Stimulated activated naive CD8-positive, alpha-beta T cell treated with anti-CD3 and anti-CD28 coated beads, Interleukin-15, Interleukin-2, amounts not matched to agents 100 U/mL and 50 U/mL, for 24 hours (primary cell): ENCODE measurements around the gene GRID1.
"Not testable (repeated sequence)": the region's sequence is repeated elsewhere in the genome, so short reads cannot be mapped to it uniquely, and the experiment has no call there.

Experiments
- ATAC-seq: fragments of 150-1000 bp; cut with Tn5 transposase; one replicate; pipeline ENCODE4 v1.10.0; 2021
- DNase-seq: peaks from one replicate; pipeline ENCODE4 v3.0.0; 2021

GRID1 gene

DNA sequence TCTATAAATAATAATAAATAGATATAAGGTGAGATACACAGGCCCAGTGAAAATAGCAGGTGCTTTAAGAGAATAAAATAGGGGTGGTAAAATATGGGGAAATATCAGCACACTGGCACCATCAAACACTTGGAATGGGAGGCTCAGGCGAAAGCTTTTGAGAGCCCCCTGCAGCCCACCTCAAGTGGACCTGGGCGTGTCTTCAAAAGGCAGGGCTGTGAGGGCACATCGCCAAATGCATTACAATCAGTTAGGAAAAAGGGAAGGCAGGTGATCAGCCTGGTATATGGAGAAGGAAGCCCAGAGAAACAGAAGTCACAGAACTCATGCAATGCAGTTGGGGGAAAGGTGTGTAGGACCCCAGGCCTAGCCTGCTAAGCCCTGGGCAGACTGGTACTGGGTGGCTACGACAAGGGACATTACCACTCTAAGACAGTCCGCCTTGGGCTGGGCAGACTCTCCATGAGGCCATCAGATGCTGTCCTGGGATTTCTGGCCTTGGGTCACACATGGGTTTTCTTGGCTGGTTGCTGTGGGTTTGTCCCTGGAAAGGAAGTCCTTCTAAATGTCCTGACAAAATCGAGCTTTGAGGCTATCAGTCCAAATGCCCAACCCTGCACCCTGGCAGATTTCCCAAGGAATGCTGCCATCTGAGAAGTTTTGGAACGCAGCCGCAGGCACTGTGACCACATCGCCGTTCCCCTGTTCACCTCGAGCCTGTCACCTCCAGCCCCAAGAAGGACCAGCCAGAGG lies 330.6 kb downstream of the GRID1 start:
- DNase-seq (no peak), ATAC-seq (no peak)

DNA sequence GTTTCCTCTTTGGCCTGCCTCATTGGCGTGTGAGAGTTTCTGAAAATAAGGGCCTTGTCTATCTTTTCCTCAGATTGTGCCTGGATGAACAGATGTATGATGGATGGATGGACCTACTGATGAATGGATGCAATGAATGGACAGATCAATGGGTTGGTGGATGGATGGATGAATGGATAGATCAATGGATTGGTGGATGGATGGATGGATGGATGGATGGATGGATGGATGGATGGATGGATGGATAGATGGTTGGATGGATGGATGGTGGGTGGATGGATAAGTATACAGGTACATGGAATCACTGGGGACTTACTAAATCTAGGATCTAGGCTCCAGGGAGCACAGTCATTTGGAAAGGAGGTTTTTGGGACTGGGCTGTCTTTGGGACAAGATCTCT lies 331.9 kb downstream of the GRID1 start:
- no peak for ATAC-seq
- DNase-seq, result no peak

DNA sequence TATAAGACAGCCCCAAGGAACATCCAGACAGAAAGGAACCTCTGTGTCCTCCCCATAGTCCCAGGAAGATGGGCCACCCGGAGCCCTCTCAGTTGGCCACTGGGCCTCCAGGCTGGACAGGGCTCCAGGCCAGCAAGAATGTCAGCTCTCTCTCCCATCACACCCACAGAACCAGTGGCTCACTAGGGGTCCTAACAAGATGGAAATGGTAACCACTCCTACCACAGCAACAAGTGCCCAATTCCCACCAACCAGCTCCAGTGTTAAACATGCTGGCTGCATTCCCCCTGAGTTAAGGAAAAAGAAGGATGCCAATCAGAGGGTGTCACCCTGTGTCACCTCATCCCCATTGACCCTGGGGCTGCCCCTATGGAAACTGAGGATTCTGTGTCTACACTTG lies 333.0 kb downstream of the GRID1 start:
- ATAC-seq, result no peak
- DNase-seq, result no peak

DNA sequence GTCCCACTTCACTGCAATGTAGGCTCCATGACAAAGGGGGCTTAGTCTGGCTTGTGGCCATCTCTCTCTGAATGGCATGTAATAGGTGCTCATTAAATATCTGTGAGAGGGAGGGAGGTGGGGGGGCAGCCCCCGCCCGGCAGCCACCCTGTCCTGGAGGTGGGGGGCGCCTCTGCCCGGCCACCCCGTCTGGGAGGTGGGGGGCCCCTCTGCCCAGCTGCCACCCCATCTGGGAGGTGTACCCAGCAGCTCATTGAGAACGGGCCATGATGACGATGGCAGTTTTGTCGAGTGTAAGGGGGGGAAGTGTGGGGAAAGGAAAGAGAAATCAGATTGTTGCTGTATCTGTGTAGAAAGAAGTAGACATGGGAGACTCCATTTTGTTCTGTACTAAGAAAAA lies 334.5 kb downstream of the GRID1 start:
- not testable (repeated sequence) for ATAC-seq, DNase-seq

DNA sequence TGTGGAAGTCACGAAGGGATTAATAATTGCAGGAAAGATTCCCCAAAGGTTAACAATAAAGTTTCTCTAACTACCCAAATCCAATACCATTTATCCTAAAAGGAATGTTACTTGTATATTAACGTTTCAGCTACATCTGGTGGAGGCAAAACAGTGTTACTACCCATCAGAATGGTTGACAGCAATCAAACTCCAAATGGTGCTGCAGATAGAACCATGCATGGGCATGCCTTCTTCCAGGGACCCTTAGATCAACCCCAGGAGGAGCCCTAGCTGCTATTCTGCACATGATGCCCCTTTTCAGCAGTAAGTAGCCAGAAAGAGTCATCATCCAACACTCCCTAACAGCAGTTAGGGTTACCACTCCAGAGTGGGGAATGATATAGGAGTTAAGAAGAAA lies 336.3 kb downstream of the GRID1 start:
- no peak for ATAC-seq
- DNase-seq, result no peak

DNA sequence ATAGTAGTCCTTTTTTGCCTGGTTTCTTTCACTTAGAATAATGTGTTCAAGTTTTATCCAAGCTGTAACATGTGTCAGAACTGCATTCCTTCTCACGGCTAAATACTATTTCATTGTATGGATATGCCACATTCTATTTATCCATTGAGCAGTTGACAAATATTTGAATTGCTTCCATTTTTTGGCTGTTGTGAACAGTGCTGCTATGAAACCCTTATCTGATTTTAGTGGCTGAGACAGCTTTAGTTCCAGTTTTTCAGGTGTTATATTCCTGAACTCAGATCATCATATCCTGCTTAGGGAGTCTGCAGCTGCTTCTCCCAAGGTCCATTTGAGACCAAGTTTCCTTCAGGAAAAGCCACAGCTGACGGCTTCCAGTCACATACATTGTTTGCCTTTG lies 339.2 kb downstream of the GRID1 start:
- no peak for DNase-seq
- ATAC-seq, result no peak

DNA sequence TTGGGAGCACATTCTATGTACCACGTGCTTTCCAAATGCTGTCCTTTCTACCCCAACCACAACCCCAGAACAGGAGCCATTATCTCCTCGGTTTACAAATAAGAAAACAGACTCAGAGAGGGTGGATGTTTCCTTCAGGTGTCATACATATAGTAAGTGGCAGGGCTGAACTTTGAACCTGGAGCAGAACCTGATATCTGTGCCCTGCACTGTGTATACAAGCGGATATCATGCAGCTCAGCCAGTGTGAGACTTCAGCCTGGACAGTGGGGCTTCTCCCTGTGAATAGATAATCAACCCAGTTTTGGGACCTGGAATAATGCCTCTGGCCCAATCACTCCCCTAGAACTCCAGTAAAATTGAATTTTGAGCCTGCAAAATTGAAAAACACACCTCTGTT lies 341.1 kb downstream of the GRID1 start:
- DNase-seq, result no peak
- ATAC-seq, result no peak

DNA sequence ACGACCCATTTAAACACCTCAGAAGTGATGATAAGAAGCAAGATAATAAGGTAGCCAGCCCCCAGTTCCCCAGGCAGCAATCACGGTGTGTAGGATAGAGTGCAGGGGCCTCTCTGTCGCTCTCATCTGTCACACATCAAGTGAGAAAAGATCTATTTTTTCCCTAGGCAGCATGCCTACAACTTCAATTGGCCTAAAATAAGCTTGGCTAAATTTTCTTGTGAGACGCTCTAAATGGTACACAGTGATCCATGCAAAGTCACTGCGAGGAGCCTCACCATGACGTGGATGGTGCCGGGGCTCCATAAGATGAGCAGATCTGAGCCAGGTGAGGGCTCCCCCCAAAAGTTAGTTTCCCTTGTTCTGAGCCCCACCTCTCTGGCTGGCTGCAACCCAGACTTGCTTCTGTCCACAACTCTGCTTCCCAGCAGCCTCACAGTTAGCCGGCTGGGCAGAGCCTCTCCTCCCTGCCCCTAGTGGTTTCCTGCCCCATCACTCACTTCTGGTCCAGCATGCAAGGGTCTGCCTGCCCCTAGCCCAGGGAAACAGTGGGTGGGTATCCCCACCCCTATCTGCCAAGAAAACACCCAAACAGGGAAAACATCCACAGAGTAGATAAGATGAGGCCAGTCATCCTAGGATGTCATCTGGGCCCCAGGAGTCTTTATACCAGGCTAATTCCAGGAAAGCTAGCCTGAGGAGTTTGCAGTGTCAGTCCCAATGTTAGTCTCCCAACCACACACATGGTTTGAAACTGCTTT lies 342.1 kb downstream of the GRID1 start:
- ATAC-seq (no peak), DNase-seq (no peak)

DNA sequence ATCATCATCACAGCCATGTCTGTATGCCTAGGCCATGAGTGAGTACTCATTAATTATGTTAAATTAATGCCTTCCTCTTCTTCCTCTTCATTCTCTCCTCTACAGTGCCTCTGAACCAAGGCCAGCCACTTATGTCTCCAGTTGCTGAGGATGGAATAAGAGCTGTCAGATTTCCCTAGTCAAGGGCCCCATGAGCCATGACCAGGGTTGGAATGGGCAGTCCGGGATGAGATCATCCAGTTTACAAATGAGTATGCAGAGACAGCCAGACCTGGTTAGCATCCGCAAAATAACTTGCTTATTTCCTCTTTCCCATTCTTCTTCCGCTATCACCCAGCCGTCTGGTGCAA lies 342.7 kb downstream of the GRID1 start:
- DNase-seq (no peak), ATAC-seq (no peak)

DNA sequence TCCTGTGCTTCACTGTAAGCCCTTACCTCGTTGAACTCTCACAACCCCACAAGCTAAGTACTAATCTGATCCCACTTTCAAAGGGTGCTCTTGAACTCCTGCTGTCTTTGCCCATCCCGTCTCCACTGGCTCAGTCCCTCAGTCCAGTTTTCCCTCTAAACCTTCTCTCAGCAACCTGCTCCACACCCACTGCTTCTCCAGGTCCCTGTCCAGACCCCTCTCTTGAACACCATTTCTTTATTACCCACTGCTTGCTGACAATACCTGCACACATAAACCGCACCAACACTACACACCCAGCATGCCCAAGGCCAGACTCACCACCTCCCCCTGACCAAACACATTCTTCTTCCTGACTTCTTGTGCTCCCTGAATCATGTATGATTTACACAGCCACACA lies 343.3 kb downstream of the GRID1 start:
- no peak for ATAC-seq
- no peak for DNase-seq

DNA sequence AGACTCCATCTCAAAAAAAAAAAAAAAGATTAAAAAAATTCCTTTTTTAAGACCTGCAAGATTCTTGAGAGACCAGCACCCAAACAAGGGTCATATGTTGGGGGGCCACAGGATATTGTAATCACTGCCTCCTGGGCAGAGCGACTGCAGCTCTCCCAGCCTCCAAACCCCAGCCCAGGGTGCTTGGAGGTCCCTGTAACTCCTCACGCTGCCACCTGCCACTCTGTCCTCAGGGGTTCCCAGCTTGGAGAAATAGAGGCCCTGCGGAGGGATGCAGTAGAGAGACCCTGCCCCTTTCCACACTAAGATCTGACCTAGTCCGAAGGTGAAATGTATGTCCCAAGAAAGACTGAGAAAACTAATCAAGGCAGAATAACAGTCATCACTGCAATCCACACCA lies 343.7 kb downstream of the GRID1 start:
- no peak for ATAC-seq
- no peak for DNase-seq

DNA sequence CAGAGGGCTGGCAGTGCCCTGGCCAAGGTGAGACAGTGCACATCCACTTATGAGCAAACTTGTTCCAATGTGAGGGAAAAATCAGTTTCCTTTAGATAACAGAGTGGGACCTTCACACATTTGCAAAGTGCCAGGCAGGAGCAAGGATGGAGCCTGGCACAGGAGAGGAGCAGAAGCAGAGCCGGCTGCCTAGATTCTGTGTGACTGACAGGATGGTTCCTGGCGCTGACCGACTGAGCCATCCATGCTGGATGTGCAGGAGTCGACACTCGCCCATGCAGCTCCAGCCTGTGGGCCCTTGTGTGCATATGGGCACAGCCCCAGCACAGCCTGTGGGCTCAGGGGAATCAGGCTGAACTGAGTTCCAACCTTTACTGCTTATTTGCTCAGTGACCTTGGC lies 346.5 kb downstream of the GRID1 start:
- ATAC-seq (no peak), DNase-seq (no peak)

DNA sequence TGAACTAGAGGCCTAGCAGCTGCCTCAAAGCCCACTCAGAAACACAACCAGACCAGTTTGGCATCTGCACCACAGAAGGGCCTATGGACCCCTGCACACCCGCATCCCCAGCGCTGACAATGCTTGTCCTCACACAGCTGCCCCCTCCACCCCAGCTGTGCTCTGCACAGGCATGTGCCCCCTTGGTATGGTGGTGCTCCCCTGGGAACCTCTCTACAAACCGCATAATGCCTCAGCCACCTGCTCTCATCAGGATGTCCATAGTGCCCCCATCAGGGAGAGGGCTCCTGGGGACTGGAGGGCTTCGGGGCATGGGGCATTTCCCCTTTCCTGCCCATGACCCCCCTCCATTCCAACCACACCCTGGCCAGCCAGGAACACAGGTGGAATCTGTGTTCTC lies 347.5 kb downstream of the GRID1 start:
- no peak for ATAC-seq

DNA sequence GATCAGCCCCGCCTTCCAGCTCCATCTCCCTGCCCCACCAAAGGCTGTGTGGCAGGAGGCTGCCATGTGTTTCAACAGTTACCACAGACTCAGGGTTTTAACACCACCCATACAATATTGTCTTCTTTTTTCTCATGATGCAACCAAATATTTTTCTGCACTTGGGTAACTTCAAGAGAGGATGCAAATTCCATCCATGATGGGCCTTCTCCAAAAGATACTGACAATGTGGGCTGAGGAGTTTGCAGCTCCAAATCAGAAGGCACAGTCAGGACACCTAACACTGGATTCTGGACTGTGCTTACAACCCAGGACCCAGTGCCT lies 347.9 kb downstream of the GRID1 start:
- ATAC-seq (no peak), DNase-seq (no peak)

More for the DNA sequence above, 347.5 kb downstream of the GRID1 start:
- no peak for DNase-seq

DNA sequence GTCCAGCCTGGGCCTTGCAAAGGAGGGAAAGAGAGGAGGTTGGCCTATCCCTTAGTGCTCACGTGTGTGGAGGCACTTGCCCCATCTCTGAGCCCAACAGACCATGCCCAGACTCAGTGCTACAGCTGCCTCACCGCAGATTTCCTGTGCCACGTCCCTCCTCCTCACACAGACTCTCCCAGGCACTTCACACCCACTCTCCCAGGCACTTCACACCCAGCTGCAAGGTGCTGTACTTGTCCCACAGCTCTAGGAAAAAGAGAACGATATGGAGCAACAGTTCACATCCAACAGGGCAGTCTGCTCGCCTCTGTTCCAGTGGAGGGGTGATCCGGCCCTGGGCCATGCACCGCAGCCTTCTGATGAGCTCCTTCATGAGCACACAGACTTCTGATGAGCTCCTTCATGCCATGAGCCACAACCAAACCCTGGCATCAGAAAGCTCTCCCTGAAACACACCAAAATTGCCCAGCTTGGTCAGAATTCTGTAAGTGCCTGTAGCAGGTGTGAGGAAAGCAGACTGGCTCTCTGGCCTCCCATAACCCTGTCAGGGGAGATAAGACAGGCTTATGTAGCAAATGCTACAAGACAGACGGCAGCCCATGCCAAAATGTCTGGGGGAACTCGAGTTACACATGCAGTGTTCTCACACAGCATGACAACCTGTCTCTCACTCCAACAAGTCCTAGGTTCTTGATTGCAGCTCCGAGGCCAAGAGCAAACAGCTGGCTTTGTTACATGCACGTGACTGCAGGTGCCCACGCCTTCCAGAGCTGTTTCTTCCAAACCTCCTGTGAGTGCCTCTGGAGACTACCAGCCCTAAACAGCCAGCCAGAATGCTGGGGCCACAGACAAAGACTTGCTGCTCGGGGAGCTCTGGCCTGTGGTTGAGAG lies 348.5 kb downstream of the GRID1 start:
- DNase-seq, result no peak
- no peak for ATAC-seq

DNA sequence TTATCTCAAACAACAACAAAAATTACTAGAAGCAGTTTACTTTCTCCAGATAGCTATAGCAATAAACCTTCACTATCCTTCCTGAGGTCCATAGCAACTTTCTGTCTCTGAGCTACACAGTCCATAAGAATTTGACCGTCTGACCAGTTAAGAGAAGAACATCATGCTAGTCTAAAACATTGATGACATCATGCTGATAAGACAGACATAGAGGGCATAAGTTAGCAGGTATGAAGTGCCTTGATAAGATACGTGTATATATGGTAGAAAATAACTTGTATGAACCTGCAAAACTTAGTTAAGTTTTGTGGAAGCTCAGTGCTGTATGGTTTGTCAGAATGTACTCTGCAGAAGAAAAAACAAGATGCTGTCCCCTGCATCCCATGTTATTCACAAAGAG lies 353.0 kb downstream of the GRID1 start:
- DNase-seq (no peak), ATAC-seq (no peak)

DNA sequence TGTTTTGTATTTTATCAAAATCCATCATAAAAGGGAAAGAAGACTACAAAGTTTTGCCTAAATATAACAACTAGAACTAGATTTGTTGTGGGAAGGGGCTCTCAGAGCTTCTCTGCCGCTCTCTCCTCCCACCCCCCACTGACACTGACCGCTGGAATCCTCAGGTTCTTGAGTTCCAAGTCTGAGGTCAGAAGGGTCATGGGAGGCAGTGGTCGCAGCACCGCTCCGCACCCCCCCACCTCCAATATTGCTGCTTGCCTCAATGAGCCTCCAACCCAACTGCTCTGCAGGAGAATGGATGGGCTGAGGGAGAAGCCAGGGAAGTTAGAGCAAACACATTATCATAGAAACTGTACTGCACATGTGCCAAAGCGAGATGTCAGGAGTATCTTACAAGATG lies 359.4 kb downstream of the GRID1 start:
- ATAC-seq (no peak), DNase-seq (no peak)

DNA sequence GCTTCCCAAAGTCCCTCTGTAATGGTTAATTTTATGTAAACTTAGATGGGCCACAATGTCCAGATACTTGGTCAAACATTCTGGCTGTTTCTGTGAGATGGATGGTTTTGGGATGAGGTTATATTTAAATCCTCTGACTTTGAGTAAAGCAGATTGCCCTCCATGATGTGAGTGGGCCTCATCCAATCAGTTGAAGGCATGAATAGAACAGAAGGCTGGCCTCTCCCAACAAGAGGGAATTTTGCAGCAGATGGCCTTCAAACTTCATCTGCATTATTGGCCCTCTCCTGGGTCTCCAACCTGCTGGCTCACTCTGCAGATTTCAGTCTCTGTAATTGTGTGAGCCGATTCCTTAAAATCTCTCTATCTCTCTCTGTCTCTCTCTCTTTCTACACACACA lies 362.3 kb downstream of the GRID1 start:
- ATAC-seq (no peak), DNase-seq (no peak)

DNA sequence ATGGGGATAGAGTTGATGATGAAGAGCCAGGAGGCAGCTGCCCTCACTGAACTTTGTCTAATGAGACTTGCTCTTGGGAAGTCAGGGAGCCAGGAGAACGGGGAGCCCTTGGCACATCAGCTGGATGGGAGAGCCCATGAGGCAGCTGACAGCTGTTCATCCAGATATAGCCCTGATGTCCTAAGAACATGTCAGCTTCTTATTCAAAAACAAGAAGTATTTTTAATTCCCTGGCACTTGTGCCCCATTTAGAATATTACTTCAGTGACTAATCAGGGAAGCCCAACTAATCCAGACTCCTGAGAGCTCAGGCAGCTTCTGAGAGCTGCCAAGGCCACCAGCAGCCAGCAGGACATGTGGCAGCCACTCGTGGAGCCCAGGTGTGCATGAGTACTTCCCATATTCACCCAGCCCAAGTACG lies 363.4 kb downstream of the GRID1 start:
- no peak for ATAC-seq
- DNase-seq, result no peak

DNA sequence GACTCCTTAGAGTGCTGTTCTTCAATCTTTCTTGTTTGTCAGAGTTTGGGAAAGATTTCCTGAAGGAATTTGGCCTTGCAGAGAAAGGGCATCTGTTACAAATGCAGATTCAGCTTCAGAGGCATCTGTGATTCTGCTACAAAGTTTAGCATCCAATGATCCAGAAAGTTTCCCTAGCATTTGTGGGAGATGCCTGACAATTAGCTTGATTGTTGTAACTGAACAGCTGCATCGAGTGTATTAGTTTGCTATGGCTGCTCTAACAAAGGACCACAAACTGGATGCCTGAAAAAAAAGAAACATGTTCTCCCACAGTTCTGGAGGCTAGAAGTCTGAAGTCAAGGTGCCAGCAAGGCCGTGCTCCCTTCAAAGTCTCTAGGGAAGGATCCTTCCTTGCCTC lies 365.1 kb downstream of the GRID1 start:
- DNase-seq, result no peak

DNA sequence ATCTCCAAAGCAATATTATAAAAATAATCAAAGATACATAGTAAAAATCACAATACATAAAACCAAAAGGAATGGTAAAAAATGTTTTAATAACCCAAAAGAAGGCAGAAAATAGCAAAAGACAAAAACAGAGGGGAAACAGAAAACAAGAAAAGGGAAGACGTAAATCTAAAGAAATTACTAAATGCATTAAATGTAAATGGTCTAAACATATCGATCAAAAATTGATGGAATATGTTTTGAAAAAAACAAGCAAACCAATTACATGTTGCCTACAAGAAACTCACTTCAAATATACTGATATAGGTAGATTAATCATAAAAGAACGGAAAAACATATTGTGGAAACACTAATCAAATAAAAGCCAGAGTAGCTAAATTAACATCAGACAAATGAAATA lies 369.1 kb downstream of the GRID1 start:
- ATAC-seq, result no peak
- DNase-seq, result no peak

More for the DNA sequence above, 365.1 kb downstream of the GRID1 start:
- ATAC-seq, result no peak

DNA sequence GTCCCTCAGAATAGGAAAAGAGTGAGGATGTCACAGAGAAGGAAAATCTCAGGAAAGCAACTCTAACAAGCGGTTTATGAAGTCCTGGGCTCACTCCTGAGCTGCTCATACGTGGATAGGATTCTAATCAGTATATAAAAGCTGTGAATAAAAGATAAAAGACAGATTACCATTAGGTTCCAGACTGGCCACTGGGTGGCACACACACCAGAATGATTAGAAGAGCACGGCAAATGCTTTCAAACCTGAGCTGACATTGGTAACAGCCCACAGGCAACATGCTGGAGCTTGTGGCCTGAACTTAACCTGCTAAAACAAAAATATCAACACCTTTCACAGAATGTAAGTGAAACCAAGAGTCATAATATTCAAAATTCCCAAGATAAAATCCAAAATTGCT lies 370.8 kb downstream of the GRID1 start:
- peak; percentile 13 for DNase-seq
- no peak for ATAC-seq

DNA sequence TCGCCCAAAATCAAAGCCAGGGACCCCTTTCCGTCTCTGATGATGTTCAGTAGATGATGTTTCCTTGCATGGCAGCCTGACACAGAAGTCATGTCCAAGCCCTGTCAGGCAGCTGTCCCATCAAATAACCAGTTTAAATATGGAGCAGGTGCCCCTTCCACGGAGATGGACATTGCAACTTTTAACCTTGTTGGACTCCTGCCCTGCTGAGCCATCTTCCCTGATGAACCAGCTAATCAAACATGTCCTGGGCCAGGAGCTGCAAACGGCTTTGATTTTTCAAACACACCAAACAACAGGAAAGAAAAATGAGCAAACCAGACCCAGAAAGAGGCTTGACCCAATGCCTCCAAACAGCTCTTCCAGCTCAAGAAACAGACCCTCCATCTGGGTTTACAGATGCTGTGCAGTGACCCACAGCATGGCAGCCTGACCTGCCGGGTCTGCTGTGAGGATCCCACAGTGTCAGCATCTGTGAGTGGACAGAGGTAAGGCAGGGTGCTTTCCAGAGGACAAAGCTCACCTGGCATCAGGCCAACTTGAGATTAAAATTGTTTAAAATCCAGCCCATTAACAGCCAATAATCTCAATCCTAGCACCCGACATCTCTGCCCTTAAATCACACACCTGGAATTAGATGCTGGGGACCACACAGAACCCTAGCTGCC lies 372.6 kb downstream of the GRID1 start:
- ATAC-seq (no peak), DNase-seq (no peak)
